ENCODE results near the gene FAM171A1.

The FAM171A1 gene

GRCh38 chr10:15188603-15189002 lies 182.5 kb downstream of the FAM171A1 start:
- no peak overlapping the region for H2AFZ ChIP-seq (ENCODE audit: low read depth, low read length)

GRCh38 chr10:15183689-15184481 lies 187.2 kb downstream of the FAM171A1 start:
- H3K36me3 ChIP-seq (replicated peaks; ENCODE audit: low read depth, low read length), result no peaks in the 10 kb centered on the region
- H3K4me1 ChIP-seq (ENCODE audit: low read length), result no peaks in the 10 kb centered on the region
- no peak overlapping the region for H3K9ac ChIP-seq (ENCODE audit: low read length)
- H4K20me1 ChIP-seq (ENCODE audit: insufficient read depth, low read length), result no peaks in the 10 kb centered on the region
- no peak overlapping the region for H3K27ac ChIP-seq (ENCODE audit: low read length)
- no peaks in the 10 kb centered on the region for H3K27me3 ChIP-seq (ENCODE audit: low read depth, low read length)
- H3K9me3 ChIP-seq (ENCODE audit: insufficient read depth, low read length), result no peaks in the 10 kb centered on the region
- H3K4me2 ChIP-seq (ENCODE audit: low read length), result no peak overlapping the region
- no peak overlapping the region for H2AFZ ChIP-seq (ENCODE audit: low read depth, low read length)
- no peak overlapping the region for H3K4me3 ChIP-seq (ENCODE audit: low read length)
- H3K79me2 ChIP-seq (ENCODE audit: low read length), result no peaks in the 10 kb centered on the region
- TF ChIP-seq EZH2phosphoT487 (IDR thresholded peaks at IDR 0.05; ENCODE audit: low read depth) (no peak), CTCF (IDR thresholded peaks at IDR 0.05; ENCODE audit: low read depth, low read length) (no peak)

More at GRCh38 chr10:15188603-15189002, 182.5 kb downstream of the FAM171A1 start:
- Histone ChIP-seq H3K4me1 (ENCODE audit: low read length) (peaks cover 7% of the 10 kb centered on the region), H3K9me3 (ENCODE audit: insufficient read depth, low read length) (no peaks in the 10 kb centered on the region), H3K4me3 (ENCODE audit: low read length) (no peak overlapping the region), H3K27me3 (ENCODE audit: low read depth, low read length) (no peaks in the 10 kb centered on the region), H3K27ac (ENCODE audit: low read length) (no peak overlapping the region), H3K79me2 (ENCODE audit: low read length) (no peaks in the 10 kb centered on the region), H4K20me1 (ENCODE audit: insufficient read depth, low read length) (no peaks in the 10 kb centered on the region), H3K9ac (ENCODE audit: low read length) (no peak overlapping the region), H3K4me2 (ENCODE audit: low read length) (no peak overlapping the region), H3K36me3 (replicated peaks; ENCODE audit: low read depth, low read length) (no peaks in the 10 kb centered on the region)
- TF ChIP-seq EZH2phosphoT487 (IDR thresholded peaks at IDR 0.05; ENCODE audit: low read depth), result no peak
- TF ChIP-seq CTCF (IDR thresholded peaks at IDR 0.05; ENCODE audit: low read depth, low read length), result no peak

GRCh38 chr10:15182540-15183207 lies 188.4 kb downstream of the FAM171A1 start:
- no peak overlapping the region for H3K4me2 ChIP-seq (ENCODE audit: low read length)
- no peaks in the 10 kb centered on the region for H4K20me1 ChIP-seq (ENCODE audit: insufficient read depth, low read length)
- no peaks in the 10 kb centered on the region for H3K79me2 ChIP-seq (ENCODE audit: low read length)
- H3K4me1 ChIP-seq (ENCODE audit: low read length), result no peaks in the 10 kb centered on the region
- no peak overlapping the region for H3K9ac ChIP-seq (ENCODE audit: low read length)
- H3K9me3 ChIP-seq (ENCODE audit: insufficient read depth, low read length), result no peaks in the 10 kb centered on the region
- no peak overlapping the region for H3K27ac ChIP-seq (ENCODE audit: low read length)
- no peak overlapping the region for H2AFZ ChIP-seq (ENCODE audit: low read depth, low read length)
- no peak overlapping the region for H3K4me3 ChIP-seq (ENCODE audit: low read length)
- no peak for TF ChIP-seq EZH2phosphoT487 (IDR thresholded peaks at IDR 0.05; ENCODE audit: low read depth)
- no peak for TF ChIP-seq CTCF (IDR thresholded peaks at IDR 0.05; ENCODE audit: low read depth, low read length)
- no peaks in the 10 kb centered on the region for H3K27me3 ChIP-seq (ENCODE audit: low read depth, low read length)
- H3K36me3 ChIP-seq (replicated peaks; ENCODE audit: low read depth, low read length), result no peaks in the 10 kb centered on the region

GRCh38 chr10:15181576-15182156 lies 189.4 kb downstream of the FAM171A1 start:
- Histone ChIP-seq H3K27me3 (ENCODE audit: low read depth, low read length) (no peaks in the 10 kb centered on the region), H3K36me3 (replicated peaks; ENCODE audit: low read depth, low read length) (no peaks in the 10 kb centered on the region), H3K9me3 (ENCODE audit: insufficient read depth, low read length) (no peaks in the 10 kb centered on the region), H3K79me2 (ENCODE audit: low read length) (no peaks in the 10 kb centered on the region), H4K20me1 (ENCODE audit: insufficient read depth, low read length) (no peaks in the 10 kb centered on the region), H3K4me3 (ENCODE audit: low read length) (no peak overlapping the region), H3K4me2 (ENCODE audit: low read length) (no peak overlapping the region), H3K27ac (ENCODE audit: low read length) (no peak overlapping the region), H3K9ac (ENCODE audit: low read length) (no peak overlapping the region), H3K4me1 (ENCODE audit: low read length) (no peaks in the 10 kb centered on the region), H2AFZ (ENCODE audit: low read depth, low read length) (no peak overlapping the region)
- TF ChIP-seq CTCF (IDR thresholded peaks at IDR 0.05; ENCODE audit: low read depth, low read length), result no peak
- TF ChIP-seq EZH2phosphoT487 (IDR thresholded peaks at IDR 0.05; ENCODE audit: low read depth), result no peak

Measured in OCI-LY3 (cell line).